H1 (cell line): Measurements from ENCODE around the gene PCDH9. TPM values are rescaled to one million over a fixed set of nuclear protein-coding genes. Genes with fewer than 3 reads are reported as not detected.

Experiments
- CTCF ChIA-PET: fragments of 300-600 bp; sonication (Branson Sonifier 250); formaldehyde crosslinking; loops from one replicate; lab custom pipeline; 2021; ENCODE audit not compliant: partially characterized antibody; lab: Charles Lee
- POLR2A ChIA-PET: fragments of 300-600 bp; sonication (Branson Sonifier 250); formaldehyde crosslinking; loops from one replicate; lab custom pipeline; 2021; ENCODE audit warnings: inconsistent platforms; ENCODE audit not compliant: partially characterized antibody; lab: Charles Lee
- DNase-seq, 2 experiments: peaks; one replicate each; pipeline versions ENCODE4 v3.0.0 to v3.0.0-alpha.2; 2010 to 2022; ENCODE audit warnings: low spot score in 2 of 2, low read depth in 1 of 2, mixed read lengths in 1 of 2
- FAIRE-seq: peaks from 2 replicates; lab custom pipeline; 2011; peaks lifted over from hg19 to GRCh38; lab: Jason Lieb, UNC
- H2AFZ ChIP-seq: 2 replicates; pipeline ENCODE4 v1.8.1; 2012; ENCODE audit warnings: low read length, inconsistent platforms
- H2AK5ac ChIP-seq: 2 replicates; pipeline ENCODE4 v1.6.1; 2013; ENCODE audit warnings: low read depth, low read length
- H2BK120ac ChIP-seq: replicated peaks from 2 replicates; pipeline ENCODE3; 2013; ENCODE audit warnings: low read depth, low read length, inconsistent platforms
- H2BK12ac ChIP-seq: 2 replicates; pipeline ENCODE4 v1.6.1; 2013; ENCODE audit warnings: low read depth, low read length
- H2BK15ac ChIP-seq: 2 replicates; pipeline ENCODE4 v1.6.1; 2013; ENCODE audit warnings: low read length
- H2BK20ac ChIP-seq: 2 replicates; pipeline ENCODE4 v1.6.1; 2013; ENCODE audit warnings: low read length
- H2BK5ac ChIP-seq: 2 replicates; pipeline ENCODE4 v1.6.1; 2013; ENCODE audit warnings: low read depth, low read length
- H3K14ac ChIP-seq: 2 replicates; pipeline ENCODE4 v1.6.1; 2013; ENCODE audit warnings: inconsistent platforms; ENCODE audit not compliant: insufficient read length
- H3K18ac ChIP-seq: 2 replicates; pipeline ENCODE4 v1.6.1; 2013; ENCODE audit warnings: low read length; ENCODE audit errors: extremely low read depth
- H3K23ac ChIP-seq: 2 replicates; pipeline ENCODE4 v1.6.1; 2013; ENCODE audit warnings: inconsistent platforms; ENCODE audit not compliant: insufficient read length
- H3K23me2 ChIP-seq: 2 replicates; pipeline ENCODE4 v1.6.1; 2013; ENCODE audit warnings: low read depth, low read length
- H3K27ac ChIP-seq: 2 replicates; pipeline ENCODE4 v1.6.1; 2011; ENCODE audit warnings: low read depth, low read length, inconsistent platforms
- H3K27me3 ChIP-seq, 4 experiments: replicated peaks in 1 of 4; 1 replicate in 1 of 4; 2 replicates in 3 of 4; pipeline versions ENCODE4 v1.6.1 to v1.8.1; 2011 to 2013; ENCODE audit warnings: low read length in 3 of 4, mild to moderate bottlenecking in 3 of 4, inconsistent platforms in 2 of 4, mixed read lengths in 2 of 4, moderate library complexity in 1 of 4; ENCODE audit not compliant: control insufficient read depth in 3 of 4, insufficient read depth in 3 of 4; ENCODE audit errors: extremely low read depth in 1 of 4
- H3K36me3 ChIP-seq, 4 experiments: 2 replicates each; pipeline versions ENCODE4 v1.6.1 to v1.8.1; 2011 to 2013; ENCODE audit warnings: mild to moderate bottlenecking in 4 of 4, low read length in 3 of 4, moderate library complexity in 2 of 4, control low read depth in 1 of 4, inconsistent platforms in 1 of 4; ENCODE audit not compliant: insufficient read depth in 4 of 4, control insufficient read depth in 2 of 4
- H3K4ac ChIP-seq: replicated peaks from 2 replicates; pipeline ENCODE3; 2013; ENCODE audit warnings: low read length, low read depth, mixed read lengths, inconsistent platforms; ENCODE audit not compliant: insufficient read length
- H3K4me1 ChIP-seq, 4 experiments: replicated peaks in 1 of 4; 1 replicate in 1 of 4; 2 replicates in 3 of 4; pipeline versions ENCODE4 v1.6.1 to v1.8.1; 2011 to 2013; ENCODE audit warnings: low read length in 3 of 4, inconsistent platforms in 2 of 4, mixed read lengths in 1 of 4; ENCODE audit not compliant: insufficient read depth in 4 of 4, control insufficient read depth in 3 of 4
- H3K4me2 ChIP-seq, 2 experiments: 2 replicates each; pipeline versions ENCODE4 v1.6.1 to v1.8.1; 2011 to 2013; ENCODE audit warnings: low read depth in 2 of 2, low read length in 2 of 2, control low read depth in 1 of 2, inconsistent platforms in 1 of 2, mild to moderate bottlenecking in 1 of 2; ENCODE audit not compliant: insufficient read depth in 1 of 2
- H3K4me3 ChIP-seq, 4 experiments: fragments of 200-600, 300-600 bp in 1 of 4; sonication (generic), shearing (Covaris generic), sonication (Bioruptor Twin) in 1 of 4; 2 replicates each; pipeline versions ENCODE4 v1.5.1 to v1.8.1; 2011 to 2016; ENCODE audit warnings: low read length in 4 of 4, low read depth in 3 of 4, control low read depth in 2 of 4, inconsistent platforms in 2 of 4, mild to moderate bottlenecking in 2 of 4, mixed read lengths in 1 of 4, moderate library complexity in 1 of 4; ENCODE audit not compliant: insufficient read depth in 2 of 4; ENCODE audit errors: extremely low read depth in 1 of 4
- H3K56ac ChIP-seq: replicated peaks from 2 replicates; pipeline ENCODE3; 2013; ENCODE audit warnings: low read depth, mild to moderate bottlenecking, mixed read lengths, low read length, inconsistent platforms; ENCODE audit not compliant: insufficient read length
- H3K79me1 ChIP-seq: 2 replicates; pipeline ENCODE4 v1.6.1; 2013; ENCODE audit warnings: low read depth, low read length, control low read depth
- H3K79me2 ChIP-seq, 2 experiments: 2 replicates each; pipeline versions ENCODE4 v1.6.1 to v1.8.1; 2012 to 2013; ENCODE audit warnings: low read length in 2 of 2, mild to moderate bottlenecking in 2 of 2, inconsistent platforms in 1 of 2; ENCODE audit not compliant: insufficient read depth in 2 of 2, control insufficient read depth in 1 of 2
- H3K9ac ChIP-seq, 4 experiments: replicated peaks in 1 of 4; 1 replicate in 1 of 4; 2 replicates in 3 of 4; pipeline versions ENCODE4 v1.6.1 to v1.8.1; 2011 to 2013; ENCODE audit warnings: low read depth in 3 of 4, low read length in 3 of 4, control low read depth in 2 of 4, mild to moderate bottlenecking in 2 of 4, moderate library complexity in 2 of 4, inconsistent platforms in 1 of 4; ENCODE audit errors: extremely low read depth in 1 of 4
- H3K9me3 ChIP-seq, 2 experiments: 2 replicates each; pipeline versions ENCODE4 v1.6.1 to v1.8.1; 2012 to 2013; ENCODE audit warnings: mild to moderate bottlenecking in 2 of 2, moderate library complexity in 2 of 2, control low read depth in 1 of 2, inconsistent platforms in 1 of 2, low read depth in 1 of 2, low read length in 1 of 2, mixed read lengths in 1 of 2; ENCODE audit not compliant: insufficient read depth in 2 of 2
- H4K20me1 ChIP-seq, 2 experiments: replicated peaks in 1 of 2; 2 replicates each; pipeline versions ENCODE3 to v1.8.1; 2011 to 2013; ENCODE audit warnings: inconsistent platforms in 2 of 2, low read length in 2 of 2, mild to moderate bottlenecking in 1 of 2; ENCODE audit not compliant: insufficient read depth in 2 of 2, control insufficient read depth in 1 of 2
- H4K5ac ChIP-seq: 2 replicates; pipeline ENCODE4 v1.6.1; 2013; ENCODE audit warnings: low read length, low read depth, mixed read lengths, inconsistent platforms; ENCODE audit not compliant: insufficient read length
- H4K8ac ChIP-seq: 2 replicates; pipeline ENCODE4 v1.8.0; 2013; ENCODE audit warnings: mild to moderate bottlenecking, moderate library complexity, low read length, inconsistent platforms; ENCODE audit not compliant: insufficient read depth; ENCODE audit errors: extremely low read depth
- H4K91ac ChIP-seq: replicated peaks from 2 replicates; pipeline ENCODE3; 2013; ENCODE audit warnings: low read length, mixed read lengths, inconsistent platforms; ENCODE audit not compliant: insufficient read length
- E2F6 ChIP-seq: IDR thresholded peaks from 2 replicates; pipeline ENCODE4 v1.6.1; 2012; ENCODE audit warnings: inconsistent platforms
- GABPA ChIP-seq: IDR thresholded peaks from 2 replicates; pipeline ENCODE4 v1.6.1; 2011; ENCODE audit warnings: mild to moderate bottlenecking, low read length, moderate library complexity, borderline replicate concordance; ENCODE audit not compliant: insufficient read depth
- KDM1A ChIP-seq: fragments of 200-600, 300-600 bp; sonication (generic); IDR thresholded peaks from 2 replicates; pipeline ENCODE4 v1.7.1; 2016; ENCODE audit warnings: mild to moderate bottlenecking, low read length, borderline replicate concordance
- NRF1 ChIP-seq: IDR thresholded peaks from 2 replicates; pipeline ENCODE4 v1.6.1; 2011; ENCODE audit warnings: mild to moderate bottlenecking, low read depth, low read length, improper control_type of control experiment
- RAD21 ChIP-seq, 2 experiments: IDR thresholded peaks in 1 of 2; conservative IDR thresholded peaks in 1 of 2; 2 replicates each; pipeline ENCODE4 v1.6.1; 2011; ENCODE audit warnings: low read depth in 2 of 2, low read length in 2 of 2, improper control_type of control experiment in 1 of 2, inconsistent platforms in 1 of 2, mild to moderate bottlenecking in 1 of 2, moderate library complexity in 1 of 2
- SP1 ChIP-seq: IDR thresholded peaks from 2 replicates; pipeline ENCODE4 v1.6.1; 2011; ENCODE audit warnings: low read depth, low read length
- SP2 ChIP-seq: IDR thresholded peaks from 2 replicates; pipeline ENCODE4 v1.6.1; 2012; ENCODE audit warnings: mild to moderate bottlenecking, low read length, inconsistent platforms
- TBP ChIP-seq: IDR thresholded peaks from 2 replicates; pipeline ENCODE4 v1.6.1; 2011; ENCODE audit warnings: low read depth, low read length, improper control_type of control experiment
- TCF12 ChIP-seq: IDR thresholded peaks from 2 replicates; pipeline ENCODE4 v1.6.1; 2011; ENCODE audit warnings: low read depth, mild to moderate bottlenecking, low read length
- ZNF274 ChIP-seq: IDR thresholded peaks from 2 replicates; pipeline ENCODE4 v1.7.0; 2012; ENCODE audit warnings: low read length, borderline replicate concordance; ENCODE audit errors: extremely low read depth
- polyA plus RNA-seq, 7 experiments: library from polyadenylated mRNA; depleted of rRNA in 3 of 7; stranded (reverse) in 5 of 7; unstranded in 2 of 7; fragments of >200 nt in 5 of 7; fragments of 200-250 nt in 2 of 7; gene quantifications; 1 replicate in 5 of 7; 2 replicates in 1 of 7; 4 replicates in 1 of 7; pipeline versions ENCODE4 v1.2.1 to v1.2.3, GENCODE V29; 2011 to 2013; ENCODE audit warnings: missing spikeins in 2 of 7, mixed read lengths in 2 of 7
- total RNA-seq: library from RNA; stranded (reverse); fragmentation: NEBNext Ultra II Directional; extraction: Animal tissue kit (Norgen Biotek cat#: 25700); gene quantifications from 2 replicates; pipeline ENCODE4 v1.2.1, GENCODE V29; 2021

Gene PCDH9
- total and polyA plus RNA-seq, 2 of the 8 experiments (the other 6 are each of a cell fraction or from before 2014, with no cell fraction given): 0.12 to 0.60 TPM

- no peak overlapping the region for H2BK20ac ChIP-seq
- no peaks in the 10 kb centered on the region for H3K27me3 ChIP-seq
- H3K79me1 ChIP-seq: no peaks in the 10 kb centered on the region
- no peak overlapping the region for H3K9ac ChIP-seq
- H3K9me3 ChIP-seq: no peaks in the 10 kb centered on the region
- H3K4ac ChIP-seq: no peak overlapping the region
- H3K79me2 ChIP-seq: no peaks in the 10 kb centered on the region
- POLR2A ChIA-PET: no interaction called here
- no peak for DNase-seq
- no peak overlapping the region for H2BK15ac ChIP-seq
- no peaks in the 10 kb centered on the region for H3K4me1 ChIP-seq
- H3K4me2 ChIP-seq: no peak overlapping the region
- FAIRE-seq: no peak
- no peak overlapping the region for H2AFZ ChIP-seq
- no peak for TF ChIP-seq NRF1
- no peak for TF ChIP-seq TCF12
- no peak for TF ChIP-seq KDM1A
- TF ChIP-seq RAD21 (IDR thresholded peaks at IDR 0.05 in 1 of 2, conservative IDR thresholded peaks at IDR 0.05 in 1 of 2; ENCODE audit: low read depth in 2 of 2, low read length in 2 of 2): no peak
- TF ChIP-seq ZNF274: no peak
- no peak for TF ChIP-seq SP1
- no peak for TF ChIP-seq E2F6
- TF ChIP-seq TBP: no peak
- no peak for TF ChIP-seq GABPA
- TF ChIP-seq SP2: no peak
- CTCF ChIA-PET: interaction anchor here (2.0 kb wide), 1 partner anchor 10 kb away, joined by 6 read pairs; no protein-coding TSS in a partner anchor
- no peak overlapping the region for H3K27ac ChIP-seq
- H2BK120ac ChIP-seq: no peak overlapping the region
- no peak overlapping the region for H4K5ac ChIP-seq
- no peak overlapping the region for H3K23ac ChIP-seq
- no peaks in the 10 kb centered on the region for H3K23me2 ChIP-seq
- no peaks in the 10 kb centered on the region for H4K20me1 ChIP-seq
- no peak overlapping the region for H3K14ac ChIP-seq
- no peak overlapping the region for H4K91ac ChIP-seq
- no peak overlapping the region for H3K18ac ChIP-seq
- no peak overlapping the region for H2BK12ac ChIP-seq
- no peak overlapping the region for H3K4me3 ChIP-seq
- no peaks in the 10 kb centered on the region for H3K36me3 ChIP-seq
- no peak overlapping the region for H4K8ac ChIP-seq
- H3K56ac ChIP-seq: no peak overlapping the region
- no peak overlapping the region for H2AK5ac ChIP-seq
- no peak overlapping the region for H2BK5ac ChIP-seq
These were observed 245.9 kb downstream of the PCDH9 start for GRCh38 chr13:66984241-66984640.
